HepG2 (cell line): ENCODE measurements around the gene MYORG. TPM values are rescaled to one million over a fixed set of nuclear protein-coding genes. Genes with fewer than 3 reads are reported as not detected.
A peak's percentile ranks its signal among the peaks of the same experiment; 100 is the strongest.

ENCODE experiments used
- AKNA ChIP-seq: sonication (generic); formaldehyde crosslinking; IDR thresholded peaks from 2 replicates; pipeline ENCODE4 v1.4.0; 2020; ENCODE audit warnings: missing genetic modification reagents, borderline replicate concordance
- CERS6 ChIP-seq: sonication (generic); formaldehyde crosslinking; IDR thresholded peaks from 2 replicates; pipeline ENCODE4 v1.5.0; 2020; ENCODE audit warnings: missing genetic modification reagents
- E2F5 ChIP-seq: sonication (generic); formaldehyde crosslinking; conservative IDR thresholded peaks from 2 replicates; pipeline ENCODE4 v1.4.0; 2020; ENCODE audit warnings: missing genetic modification reagents
- GABPB1 ChIP-seq: IDR thresholded peaks from 2 replicates; pipeline ENCODE4 v1.6.1; 2016; ENCODE audit warnings: mild to moderate bottlenecking, missing genetic modification reagents, moderate library complexity, missing compliant biosample characterization
- HOXA7 ChIP-seq: sonication (generic); formaldehyde crosslinking; IDR thresholded peaks from 2 replicates; pipeline ENCODE4 v1.8.1; 2022; ENCODE audit warnings: mild to moderate bottlenecking, missing genetic modification reagents, moderate library complexity
- JDP2 ChIP-seq: sonication (generic); formaldehyde crosslinking; IDR thresholded peaks from 2 replicates; pipeline ENCODE4 v1.8.1; 2022; ENCODE audit warnings: missing genetic modification reagents, borderline replicate concordance
- MYPOP ChIP-seq: sonication (generic); formaldehyde crosslinking; IDR thresholded peaks from 2 replicates; pipeline ENCODE4 v1.8.1; 2023; ENCODE audit warnings: mild to moderate bottlenecking, moderate library complexity, missing genetic modification reagents
- SOX13 ChIP-seq, 3 experiments: fragments of 450-650 bp in 1 of 3; sonication (generic) in 1 of 3; formaldehyde crosslinking in 1 of 3; IDR thresholded peaks in 2 of 3; conservative IDR thresholded peaks in 1 of 3; 2 replicates each; pipeline versions ENCODE4 v1.5.0 to v1.6.1; 2016 to 2020; ENCODE audit warnings: antibody characterized with exemption in 1 of 3, mild to moderate bottlenecking in 1 of 3, missing compliant biosample characterization in 1 of 3, missing genetic modification reagents in 1 of 3, moderate library complexity in 1 of 3
- STAG1 ChIP-seq: sonication (generic); formaldehyde crosslinking; IDR thresholded peaks from 2 replicates; pipeline ENCODE4 v1.4.0; 2020; ENCODE audit warnings: missing genetic modification reagents
- TGIF2 ChIP-seq: IDR thresholded peaks from 2 replicates; pipeline ENCODE4 v1.6.1; 2016; ENCODE audit warnings: control low read depth, missing compliant biosample characterization
- ZSCAN29 ChIP-seq: sonication (generic); formaldehyde crosslinking; conservative IDR thresholded peaks from 2 replicates; pipeline ENCODE4 v1.4.0; 2020; ENCODE audit warnings: mild to moderate bottlenecking, missing genetic modification reagents
- polyA plus RNA-seq, 8 experiments: library from polyadenylated mRNA; depleted of rRNA in 3 of 8; stranded (reverse) in 7 of 8; unstranded in 1 of 8; fragments of >200 nt; fragmentation: Illumina TruSeq in 4 of 8; extraction: Trizol in 4 of 8; gene quantifications; 2 replicates each; pipeline versions ENCODE4 v1.2.1 to v1.2.3, GENCODE V29; 2011 to 2016; ENCODE audit warnings: low read depth in 4 of 8, missing spikeins in 1 of 8, mixed read lengths in 1 of 8; ENCODE audit not compliant: insufficient read depth in 1 of 8
- total RNA-seq, 5 experiments: library from RNA; depleted of rRNA; stranded (reverse); fragments of >200 nt; fragmentation: Illumina TruSeq; extraction: Trizol; gene quantifications; 2 replicates each; pipeline ENCODE4 v1.2.3, GENCODE V29; 2016; ENCODE audit warnings: low read depth in 1 of 5
- TF ChIP-seq, protein P1 (sequence below): sonication (generic); formaldehyde crosslinking; IDR thresholded peaks from 2 replicates; pipeline ENCODE4 v1.4.0; 2020; ENCODE audit warnings: low read depth, mild to moderate bottlenecking, missing genetic modification reagents
- TF ChIP-seq, protein P2 (sequence below): sonication (generic); formaldehyde crosslinking; IDR thresholded peaks from 2 replicates; pipeline ENCODE4 v1.4.0; 2020; ENCODE audit warnings: low read depth, missing genetic modification reagents

Gene MYORG
- total and polyA plus RNA-seq, 2 of the 13 experiments (the other 11 are each of a cell fraction or from before 2014, with no cell fraction given): 11.1 to 22.4 TPM

GRCh38 chr9:34328987-34329832 is 47.5 kb downstream of the MYORG start, which contains the start of the genes KIF24 and NUDT2 (continued):
- TF ChIP-seq ZSCAN29 (0 out of 2 replicates have a peak, but pooled peaks have one; percentile 9), GABPB1 (peak; percentile 89), E2F5 (CRISPR knock-in tag) (peak; percentile 99), HOXA7 (no peak), TGIF2 (CRISPR knock-in tag) (peak; percentile 93), MYPOP (CRISPR knock-in tag) (peak; percentile 70), CERS6 (no peak), JDP2 (CRISPR knock-in tag) (no peak), STAG1 (CRISPR knock-in tag) (no peak; the same call in 1 of the 2 replicates), AKNA (CRISPR knock-in tag) (no peak), SOX13 (IDR thresholded peaks at IDR 0.05) (peak; percentile 19; the same call in 1 of the 2 replicates), SOX13 (CRISPR knock-in tag; conservative IDR thresholded peaks at IDR 0.05 in 1 of 2, IDR thresholded peaks at IDR 0.05 in 1 of 2) (no peak)
- TF ChIP-seq, protein P1, sequence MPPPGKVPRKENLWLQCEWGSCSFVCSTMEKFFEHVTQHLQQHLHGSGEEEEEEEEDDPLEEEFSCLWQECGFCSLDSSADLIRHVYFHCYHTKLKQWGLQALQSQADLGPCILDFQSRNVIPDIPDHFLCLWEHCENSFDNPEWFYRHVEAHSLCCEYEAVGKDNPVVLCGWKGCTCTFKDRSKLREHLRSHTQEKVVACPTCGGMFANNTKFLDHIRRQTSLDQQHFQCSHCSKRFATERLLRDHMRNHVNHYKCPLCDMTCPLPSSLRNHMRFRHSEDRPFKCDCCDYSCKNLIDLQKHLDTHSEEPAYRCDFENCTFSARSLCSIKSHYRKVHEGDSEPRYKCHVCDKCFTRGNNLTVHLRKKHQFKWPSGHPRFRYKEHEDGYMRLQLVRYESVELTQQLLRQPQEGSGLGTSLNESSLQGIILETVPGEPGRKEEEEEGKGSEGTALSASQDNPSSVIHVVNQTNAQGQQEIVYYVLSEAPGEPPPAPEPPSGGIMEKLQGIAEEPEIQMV (CRISPR knock-in tag): peak; percentile 37
- TF ChIP-seq, protein P2, sequence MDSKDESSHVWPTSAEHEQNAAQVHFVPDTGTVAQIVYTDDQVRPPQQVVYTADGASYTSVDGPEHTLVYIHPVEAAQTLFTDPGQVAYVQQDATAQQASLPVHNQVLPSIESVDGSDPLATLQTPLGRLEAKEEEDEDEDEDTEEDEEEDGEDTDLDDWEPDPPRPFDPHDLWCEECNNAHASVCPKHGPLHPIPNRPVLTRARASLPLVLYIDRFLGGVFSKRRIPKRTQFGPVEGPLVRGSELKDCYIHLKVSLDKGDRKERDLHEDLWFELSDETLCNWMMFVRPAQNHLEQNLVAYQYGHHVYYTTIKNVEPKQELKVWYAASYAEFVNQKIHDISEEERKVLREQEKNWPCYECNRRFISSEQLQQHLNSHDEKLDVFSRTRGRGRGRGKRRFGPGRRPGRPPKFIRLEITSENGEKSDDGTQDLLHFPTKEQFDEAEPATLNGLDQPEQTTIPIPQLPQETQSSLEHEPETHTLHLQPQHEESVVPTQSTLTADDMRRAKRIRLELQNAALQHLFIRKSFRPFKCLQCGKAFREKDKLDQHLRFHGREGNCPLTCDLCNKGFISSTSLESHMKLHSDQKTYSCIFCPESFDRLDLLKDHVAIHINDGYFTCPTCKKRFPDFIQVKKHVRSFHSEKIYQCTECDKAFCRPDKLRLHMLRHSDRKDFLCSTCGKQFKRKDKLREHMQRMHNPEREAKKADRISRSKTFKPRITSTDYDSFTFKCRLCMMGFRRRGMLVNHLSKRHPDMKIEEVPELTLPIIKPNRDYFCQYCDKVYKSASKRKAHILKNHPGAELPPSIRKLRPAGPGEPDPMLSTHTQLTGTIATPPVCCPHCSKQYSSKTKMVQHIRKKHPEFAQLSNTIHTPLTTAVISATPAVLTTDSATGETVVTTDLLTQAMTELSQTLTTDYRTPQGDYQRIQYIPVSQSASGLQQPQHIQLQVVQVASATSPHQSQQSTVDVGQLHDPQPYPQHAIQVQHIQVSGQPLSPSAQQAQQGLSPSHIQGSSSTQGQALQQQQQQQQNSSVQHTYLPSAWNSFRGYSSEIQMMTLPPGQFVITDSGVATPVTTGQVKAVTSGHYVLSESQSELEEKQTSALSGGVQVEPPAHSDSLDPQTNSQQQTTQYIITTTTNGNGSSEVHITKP (CRISPR knock-in tag): no peak
